AG04450 (cell line): ENCODE data around the gene SERBP1. TPM values are rescaled to one million over a fixed set of nuclear protein-coding genes. Genes with fewer than 3 reads are reported as not detected.

Source experiments
- CTCF ChIA-PET: fragments of 300-600, 350-600 bp; formaldehyde crosslinking; extraction: SDS; loops from one replicate; lab custom pipeline; 2022; ENCODE audit warnings: antibody characterized with exemption, inconsistent platforms; lab: Charles Lee
- POLR2A ChIA-PET: fragments of 350-600 bp; formaldehyde crosslinking; extraction: SDS; loops from one replicate; lab custom pipeline; 2021; ENCODE audit warnings: antibody characterized with exemption, inconsistent platforms; lab: Yijun Ruan, JAX
- DNase-seq: peaks from one replicate; pipeline ENCODE4 v3.0.0-alpha.2; 2011; ENCODE audit warnings: low read depth, low spot score
- H3K27ac ChIP-seq: one replicate; pipeline ENCODE4 v1.5.1; 2012; ENCODE audit warnings: low read depth, low read length, control low read depth
- H3K27me3 ChIP-seq: one replicate; pipeline ENCODE4 v1.6.0; 2012; ENCODE audit warnings: low read length; ENCODE audit not compliant: control insufficient read depth, insufficient read depth
- H3K4me3 ChIP-seq: 2 replicates; pipeline ENCODE4 v1.5.1; 2011; ENCODE audit warnings: mild to moderate bottlenecking, low read depth, low read length, control low read depth
- H3K9me3 ChIP-seq: 2 replicates; pipeline ENCODE4 v1.5.1; 2012; ENCODE audit warnings: low read length; ENCODE audit not compliant: control insufficient read depth, insufficient read depth
- polyA plus RNA-seq: library from polyadenylated mRNA; depleted of rRNA; stranded (reverse); fragments of >200 nt; gene quantifications from 2 replicates; pipeline ENCODE4 v1.2.3, GENCODE V29; 2011
- TF ChIP-seq, protein P1 (sequence below): IDR thresholded peaks from 2 replicates; pipeline ENCODE4 v1.5.1; 2011; ENCODE audit warnings: low read depth, low read length, control low read depth, inconsistent platforms

SERBP1 gene
- polyA plus RNA-seq, 1 experiment, result 273 TPM

GRCh38 chr1:67393737-67394136 lies 36.5 kb downstream of the SERBP1 start:
- POLR2A ChIA-PET, result interaction anchor here (0.6 kb wide), 1 partner anchor 63 kb away, joined by 3 read pairs; no protein-coding TSS in a partner anchor
- TF ChIP-seq, protein P1, sequence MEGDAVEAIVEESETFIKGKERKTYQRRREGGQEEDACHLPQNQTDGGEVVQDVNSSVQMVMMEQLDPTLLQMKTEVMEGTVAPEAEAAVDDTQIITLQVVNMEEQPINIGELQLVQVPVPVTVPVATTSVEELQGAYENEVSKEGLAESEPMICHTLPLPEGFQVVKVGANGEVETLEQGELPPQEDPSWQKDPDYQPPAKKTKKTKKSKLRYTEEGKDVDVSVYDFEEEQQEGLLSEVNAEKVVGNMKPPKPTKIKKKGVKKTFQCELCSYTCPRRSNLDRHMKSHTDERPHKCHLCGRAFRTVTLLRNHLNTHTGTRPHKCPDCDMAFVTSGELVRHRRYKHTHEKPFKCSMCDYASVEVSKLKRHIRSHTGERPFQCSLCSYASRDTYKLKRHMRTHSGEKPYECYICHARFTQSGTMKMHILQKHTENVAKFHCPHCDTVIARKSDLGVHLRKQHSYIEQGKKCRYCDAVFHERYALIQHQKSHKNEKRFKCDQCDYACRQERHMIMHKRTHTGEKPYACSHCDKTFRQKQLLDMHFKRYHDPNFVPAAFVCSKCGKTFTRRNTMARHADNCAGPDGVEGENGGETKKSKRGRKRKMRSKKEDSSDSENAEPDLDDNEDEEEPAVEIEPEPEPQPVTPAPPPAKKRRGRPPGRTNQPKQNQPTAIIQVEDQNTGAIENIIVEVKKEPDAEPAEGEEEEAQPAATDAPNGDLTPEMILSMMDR, result no peak
- Histone ChIP-seq H3K27me3 (no peaks in the 10 kb centered on the region), H3K27ac (no peak overlapping the region), H3K9me3 (no peaks in the 10 kb centered on the region; the same call in 1 of the 2 replicates), H3K4me3 (no peak overlapping the region)
- CTCF ChIA-PET, result no interaction called here
- DNase-seq, result no peak

- no peak for DNase-seq
- Histone ChIP-seq H3K27me3 (no peaks in the 10 kb centered on the region), H3K27ac (no peak overlapping the region), H3K4me3 (no peak overlapping the region), H3K9me3 (no peaks in the 10 kb centered on the region; the same call in 1 of the 2 replicates)
- POLR2A ChIA-PET, result no interaction called here
- TF ChIP-seq, protein P1, result no peak
- CTCF ChIA-PET, result no interaction called here
Measured at GRCh38 chr1:67393240-67393639, 37.0 kb downstream of the SERBP1 start.

DNA sequence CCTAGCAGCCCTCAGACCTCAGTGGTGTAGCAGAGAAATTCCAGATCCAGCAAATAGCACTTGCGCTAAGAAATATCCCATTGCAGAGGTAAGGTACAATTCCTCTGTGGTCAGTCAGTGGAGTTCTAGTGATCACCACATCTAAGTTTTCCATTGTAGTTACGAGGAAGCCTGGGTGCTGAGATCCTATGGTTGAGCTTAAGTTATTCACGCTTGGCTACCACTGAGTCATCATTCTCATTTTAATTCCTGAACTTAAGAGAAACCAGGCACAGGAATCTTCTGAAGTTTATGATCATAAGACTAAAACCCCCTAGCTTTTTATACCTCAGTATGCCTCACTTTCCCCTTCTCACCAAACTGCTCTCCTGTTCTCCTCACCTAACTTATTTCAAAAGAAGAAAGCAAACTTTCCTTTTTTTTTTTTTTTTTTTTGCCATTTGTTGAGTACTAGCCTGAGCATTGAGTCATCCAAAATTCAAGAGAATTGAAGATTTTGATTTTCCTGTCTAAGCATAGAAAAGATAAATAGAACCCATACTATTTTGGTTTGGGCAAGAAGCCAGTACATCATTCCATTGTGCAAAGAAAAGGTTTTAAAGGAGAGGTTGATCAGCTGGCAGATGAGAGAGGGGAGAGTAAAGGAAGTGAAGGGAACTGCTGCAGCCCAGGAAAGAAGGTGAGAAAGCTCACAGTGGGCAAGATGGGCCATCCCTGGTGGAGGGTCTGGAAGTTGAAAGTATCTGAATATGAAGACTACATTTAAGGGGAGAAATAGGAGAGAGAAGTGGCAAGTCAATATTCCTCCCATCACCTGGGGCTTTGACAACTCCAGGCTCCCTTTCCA lies 39.9 kb downstream of the SERBP1 start:
- DNase-seq, result no peak
- TF ChIP-seq, protein P1, result no peak
- H3K27ac ChIP-seq, result no peak overlapping the region
- H3K27me3 ChIP-seq, result no peaks in the 10 kb centered on the region
- no peak overlapping the region for H3K4me3 ChIP-seq
- POLR2A ChIA-PET, result interaction anchor here (0.7 kb wide), 1 partner anchor 68 kb away, joined by 3 read pairs; no protein-coding TSS in a partner anchor
- H3K9me3 ChIP-seq, result no peaks in the 10 kb centered on the region; the same call in 1 of the 2 replicates
- CTCF ChIA-PET, result no interaction called here

GRCh38 chr1:67383999-67384638 lies 46.1 kb downstream of the SERBP1 start:
- CTCF ChIA-PET, result no interaction called here
- DNase-seq, result no peak
- Histone ChIP-seq H3K27me3 (no peaks in the 10 kb centered on the region), H3K9me3 (peaks cover 8% of the 10 kb centered on the region), H3K4me3 (no peak overlapping the region), H3K27ac (no peak overlapping the region)
- POLR2A ChIA-PET, result no interaction called here
- TF ChIP-seq, protein P1, result no peak

DNA sequence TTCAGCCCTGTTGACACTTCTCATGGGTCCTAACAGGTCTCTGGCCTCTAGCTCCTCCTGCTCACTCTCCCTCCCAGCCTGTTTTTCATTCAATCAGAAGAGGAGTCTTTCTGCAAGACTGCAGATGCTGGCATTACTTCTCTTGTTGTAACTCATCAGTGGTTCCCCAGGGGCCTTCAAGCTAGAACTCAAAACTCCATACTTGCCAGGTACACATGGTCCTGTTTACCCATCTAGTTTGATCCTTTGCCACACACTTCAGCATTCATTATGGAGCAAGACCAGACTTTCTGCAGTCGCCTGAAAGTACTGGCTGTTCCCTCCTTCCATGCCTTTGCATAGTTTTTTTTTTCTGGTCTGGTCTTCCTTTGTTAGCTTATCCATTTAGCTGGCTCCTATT lies 47.9 kb downstream of the SERBP1 start:
- DNase-seq, result no peak
- Histone ChIP-seq H3K27me3 (no peaks in the 10 kb centered on the region), H3K4me3 (no peak overlapping the region), H3K9me3 (peaks cover 8% of the 10 kb centered on the region), H3K27ac (no peak overlapping the region)
- TF ChIP-seq, protein P1, result no peak
- ChIA-PET POLR2A (no interaction called here), CTCF (no interaction called here)
